IPS DF 4.7 (cell line): ENCODE data around the gene COL27A1.
"Not testable (repeated sequence)": the region's sequence is repeated elsewhere in the genome, so short reads cannot be mapped to it uniquely, and the experiment has no call there.

Source experiments
- DNase-seq: peaks from one replicate; pipeline ENCODE4 v3.0.0-alpha.2; 2013; ENCODE audit warnings: low spot score; ENCODE audit errors: extremely low read depth

The COL27A1 gene

DNA sequence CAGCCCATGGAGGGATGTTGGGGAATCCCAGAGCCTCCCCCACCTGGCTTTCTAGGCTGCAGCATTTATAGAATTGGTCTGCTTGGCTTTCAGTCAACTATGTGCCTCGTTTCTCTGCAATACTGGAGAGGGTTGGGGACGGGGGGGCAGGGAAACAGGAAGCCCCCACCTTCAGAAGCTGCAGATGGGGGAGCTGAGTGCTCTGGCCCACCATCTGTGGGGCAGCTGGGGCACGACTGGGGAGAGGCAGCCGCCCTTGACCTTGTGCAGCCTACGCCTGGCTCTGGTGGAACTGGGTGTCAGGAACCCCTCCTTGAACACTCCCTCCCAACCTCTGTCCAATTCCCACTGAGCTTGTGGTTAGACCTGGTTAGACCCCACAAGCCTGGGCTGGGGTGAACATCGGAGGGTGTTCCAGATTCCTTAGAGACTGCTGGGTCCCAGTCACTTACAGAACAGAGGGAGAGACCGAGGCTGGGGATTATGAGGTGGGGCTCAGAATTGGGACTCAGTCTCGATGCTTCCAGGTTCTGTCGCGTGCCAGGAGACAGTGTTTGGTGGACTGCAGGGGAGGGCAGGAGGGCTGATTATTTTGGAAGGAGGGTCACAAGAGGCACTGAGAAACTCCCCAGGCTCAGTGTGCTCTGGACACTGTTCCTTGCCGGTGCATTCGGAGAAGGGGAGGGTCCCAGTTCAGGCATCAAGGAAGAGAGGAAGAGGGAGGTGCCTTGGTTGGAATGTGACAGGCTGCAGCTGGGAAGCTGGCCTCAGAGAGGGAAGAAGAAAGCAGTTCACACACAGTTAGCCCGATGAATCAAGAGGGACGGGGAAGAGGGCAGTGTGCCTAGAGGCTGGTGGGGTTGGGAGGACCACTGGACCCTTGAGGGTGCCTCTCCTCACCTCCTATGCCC lies 25.6 kb downstream of the COL27A1 start:
- DNase-seq: no peak

DNA sequence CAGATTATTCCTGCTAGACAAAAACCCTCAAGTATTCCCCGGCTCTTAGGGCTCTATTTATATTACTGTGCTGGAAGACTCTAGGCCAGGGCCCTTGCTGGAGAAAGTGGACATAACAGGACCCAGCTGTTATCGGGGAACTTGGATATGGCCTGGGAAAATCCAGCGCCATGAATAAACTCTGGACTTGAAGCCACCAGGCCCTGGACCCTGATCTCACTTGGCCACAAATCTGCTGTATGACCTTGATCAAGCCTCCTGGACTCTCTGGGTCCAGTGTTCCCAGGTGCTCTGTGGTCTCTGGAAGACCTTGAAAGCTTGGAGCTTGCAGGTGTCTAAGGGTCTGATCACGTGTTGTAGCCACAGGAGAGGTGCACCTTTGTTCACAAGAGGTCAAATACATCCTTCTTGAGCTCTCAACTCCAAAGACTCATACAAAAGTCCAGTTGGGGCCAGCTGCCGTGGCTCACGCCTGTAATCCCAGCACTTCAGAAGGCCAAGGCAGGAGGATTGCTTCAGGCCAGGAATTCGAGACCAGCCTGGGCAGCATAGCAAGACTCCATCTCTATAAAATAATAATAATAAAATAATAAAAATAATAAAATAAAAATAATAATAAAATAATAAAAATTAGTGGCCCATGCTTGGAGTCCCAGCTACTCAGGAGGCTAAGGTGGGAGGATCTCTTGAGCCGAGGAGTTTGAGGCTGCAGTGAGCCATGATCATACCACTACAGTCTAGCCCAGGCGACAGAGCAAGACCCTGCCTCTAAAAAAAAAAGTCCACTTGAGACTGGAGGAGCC lies 26.5 kb downstream of the COL27A1 start:
- no peak for DNase-seq

- no peak for DNase-seq
These were observed 27.7 kb downstream of the COL27A1 start for GRCh38 chr9:114183006-114183405.

- DNase-seq: no peak
These were observed 28.7 kb downstream of the COL27A1 start for GRCh38 chr9:114184071-114184470.

DNA sequence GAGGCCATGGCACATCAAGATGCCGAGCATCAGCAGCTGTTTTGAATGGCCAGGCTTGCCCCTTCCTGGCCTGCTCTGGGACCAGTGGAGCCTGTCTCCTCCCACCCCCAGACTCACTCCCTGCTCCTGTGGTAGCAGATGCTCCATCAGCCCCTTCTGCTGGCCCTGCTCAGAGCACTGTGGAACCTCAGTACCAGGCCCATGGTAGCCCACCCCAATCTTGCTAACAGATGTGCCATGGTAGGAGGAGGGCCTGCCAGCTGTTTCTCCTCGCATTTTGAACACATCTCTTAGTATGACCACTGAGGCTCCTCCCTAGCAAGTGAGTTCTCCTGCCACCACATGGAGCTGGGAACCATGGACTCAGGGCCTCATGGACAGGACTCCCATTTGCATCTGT lies 29.5 kb downstream of the COL27A1 start:
- no peak for DNase-seq

GRCh38 chr9:114185570-114186490 lies 30.5 kb downstream of the COL27A1 start:
- DNase-seq: no peak

DNA sequence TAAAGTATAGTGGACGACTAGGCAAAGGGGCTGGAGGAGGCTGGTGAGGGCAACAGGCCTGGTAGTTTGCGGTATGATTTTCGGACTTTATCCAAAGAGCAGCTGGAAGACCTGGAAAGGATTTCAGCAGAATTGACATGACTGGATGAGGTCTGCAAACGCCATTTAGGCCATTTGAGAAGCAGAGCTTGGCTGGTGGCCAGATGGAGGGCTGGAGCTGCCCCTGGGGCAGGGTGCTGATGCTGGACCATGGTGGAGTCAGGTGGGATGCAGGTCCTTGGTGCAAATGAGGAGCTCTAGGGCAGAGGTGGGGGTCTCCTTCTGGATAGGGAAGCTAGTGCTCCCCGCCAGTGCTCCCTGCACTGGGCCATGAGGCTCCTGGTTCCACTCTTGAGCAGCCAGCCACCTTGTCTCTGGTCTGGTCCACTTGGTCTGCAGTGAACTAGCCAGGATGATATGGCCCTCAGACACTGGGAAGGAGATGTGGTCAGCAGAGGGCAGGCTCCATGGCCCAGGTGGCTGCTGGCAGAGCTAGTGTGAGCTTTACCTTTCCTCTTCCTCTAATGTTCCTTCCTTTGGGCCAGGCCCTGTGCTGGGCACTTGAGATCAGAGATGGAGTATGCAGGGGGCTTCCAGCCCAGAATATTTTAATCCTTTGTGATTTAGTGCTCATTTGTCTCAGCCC lies 31.4 kb downstream of the COL27A1 start:
- no peak for DNase-seq

- no peak for DNase-seq
These were observed 32.5 kb downstream of the COL27A1 start for GRCh38 chr9:114187827-114188226.

DNA sequence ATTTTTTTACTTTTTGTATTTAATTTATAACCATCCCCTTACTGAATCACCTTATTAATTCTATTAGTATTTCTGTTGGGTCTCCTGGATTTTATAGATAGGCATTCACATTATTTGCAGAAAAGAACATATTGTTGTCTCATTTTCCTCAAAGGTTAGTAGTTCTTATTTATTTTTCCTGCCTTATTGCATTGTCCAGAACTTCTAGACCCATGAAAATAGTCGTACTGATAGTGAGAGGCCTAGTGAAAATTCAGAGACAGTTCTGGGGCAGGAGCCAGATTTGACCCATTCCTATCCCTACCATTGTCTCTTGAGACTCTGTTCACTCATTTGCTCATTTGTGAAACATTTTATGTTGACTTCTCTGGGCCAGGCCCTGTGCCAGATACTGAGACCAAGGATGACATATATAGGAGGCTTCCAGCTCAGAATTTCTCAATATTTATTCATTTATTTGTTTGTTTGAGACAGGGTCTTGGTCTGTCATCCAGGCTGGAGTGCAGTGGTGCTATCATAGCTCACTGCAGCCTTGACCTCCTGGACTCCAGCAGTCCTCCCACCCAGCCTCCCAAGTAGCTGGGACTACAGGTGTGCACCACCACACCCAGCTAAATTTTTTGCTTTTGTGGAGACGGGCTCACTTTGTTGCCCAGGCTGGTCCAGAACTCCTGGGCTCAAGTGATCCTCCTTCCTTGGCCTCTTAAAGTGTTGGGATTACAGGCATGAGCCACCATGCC lies 34.7 kb downstream of the COL27A1 start:
- no peak for DNase-seq

DNA sequence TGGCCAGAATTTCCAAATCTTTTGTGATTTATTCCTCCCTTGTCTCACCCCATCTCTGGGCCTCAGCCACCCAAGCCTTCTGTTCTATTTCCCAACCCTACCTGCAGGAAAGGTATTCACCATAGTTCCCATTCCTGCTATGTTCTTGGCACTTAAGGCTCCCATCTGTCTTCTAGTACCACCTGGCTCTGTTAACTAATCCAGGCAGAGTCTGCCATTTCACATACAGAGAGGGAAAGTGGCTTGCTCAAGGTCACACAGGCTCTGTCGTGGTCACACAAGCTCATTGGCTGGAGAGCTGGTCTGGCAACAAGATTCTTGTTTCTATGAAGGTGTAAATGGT lies 35.2 kb downstream of the COL27A1 start:
- no peak for DNase-seq

GRCh38 chr9:114191402-114191801 lies 36.1 kb downstream of the COL27A1 start:
- DNase-seq: not testable (repeated sequence)

DNA sequence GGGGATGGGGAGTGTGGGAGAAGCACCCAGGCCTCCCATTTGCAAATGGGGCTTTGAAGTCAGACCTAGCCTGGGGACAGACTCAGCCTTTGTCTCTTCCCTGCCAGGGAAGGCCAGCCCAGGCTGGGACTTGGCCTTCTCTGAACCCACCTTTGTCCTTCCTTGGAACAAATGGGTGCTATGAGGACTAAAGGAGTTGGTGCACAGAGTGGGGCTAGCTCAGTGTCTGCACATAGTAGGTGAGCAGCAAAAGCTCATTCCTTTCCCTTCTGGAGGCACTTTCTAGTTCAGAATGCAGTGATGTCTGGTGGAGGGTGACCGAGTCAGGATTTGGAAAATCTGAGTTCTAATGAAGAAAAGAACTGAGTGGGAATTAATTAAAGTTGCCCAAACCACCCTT lies 37.2 kb downstream of the COL27A1 start:
- no peak for DNase-seq

- no peak for DNase-seq
These were observed 37.8 kb downstream of the COL27A1 start for GRCh38 chr9:114193090-114193489.

GRCh38 chr9:114196117-114196516 lies 40.8 kb downstream of the COL27A1 start:
- no peak for DNase-seq

GRCh38 chr9:114196979-114197622 lies 41.8 kb downstream of the COL27A1 start:
- no peak for DNase-seq

GRCh38 chr9:114198249-114199040 lies 43.1 kb downstream of the COL27A1 start:
- no peak for DNase-seq

- DNase-seq: no peak
These were observed 45.5 kb downstream of the COL27A1 start for GRCh38 chr9:114200721-114201300.

- DNase-seq: no peak
These were observed 47.1 kb downstream of the COL27A1 start for GRCh38 chr9:114202396-114202795.

- DNase-seq: no peak
These were observed 47.5 kb downstream of the COL27A1 start for GRCh38 chr9:114202849-114203248.
